Endothelial cell of umbilical vein (primary cell): ENCODE data around the gene KLRC2. TPM values are rescaled to one million over a fixed set of nuclear protein-coding genes. Genes with fewer than 3 reads are reported as not detected.

Experiments
- BruUV-seq: library from RNA; stranded (reverse); fragments of 400-500 nt; replicated peaks from 2 replicates; lab custom pipeline; 2021; lab: Mats Ljungman, UMichigan
- CTCF ChIA-PET: fragments of 300-600, 350-600 bp; sonication (Branson Sonifier 250); formaldehyde crosslinking; loops from one replicate; lab custom pipeline; 2021; ENCODE audit warnings: antibody characterized with exemption, inconsistent platforms; lab: Charles Lee
- POLR2A ChIA-PET: fragments of 300-600, 350-600 bp; sonication (Branson Sonifier 250); formaldehyde crosslinking; loops from one replicate; lab custom pipeline; 2021; ENCODE audit warnings: antibody characterized with exemption, inconsistent platforms; lab: Charles Lee
- DNase-seq: peaks from one replicate; pipeline ENCODE4 v3.0.0-alpha.2; 2011; ENCODE audit warnings: low read depth, low spot score
- FAIRE-seq: peaks from 2 replicates; lab custom pipeline; 2011; peaks lifted over from hg19 to GRCh38; lab: Jason Lieb, UNC
- H2AFZ ChIP-seq: 2 replicates; pipeline ENCODE4 v1.6.0; 2012; ENCODE audit warnings: low read depth, low read length, control low read depth, inconsistent platforms
- H3K27ac ChIP-seq: 2 replicates; pipeline ENCODE4 v1.5.1; 2011; ENCODE audit warnings: low read depth, mild to moderate bottlenecking, control low read depth, low read length, moderate library complexity; ENCODE audit not compliant: insufficient read depth
- H3K27me3 ChIP-seq, 2 experiments: 2 replicates each; pipeline versions ENCODE4 v1.6.0 to v1.6.1; 2011; ENCODE audit warnings: low read length in 2 of 2, mixed read lengths in 1 of 2; ENCODE audit not compliant: control insufficient read depth in 2 of 2, insufficient read depth in 2 of 2
- H3K36me3 ChIP-seq, 2 experiments: 2 replicates in 1 of 2; 3 replicates in 1 of 2; pipeline ENCODE4 v1.5.1; 2011; ENCODE audit warnings: low read length in 2 of 2, mild to moderate bottlenecking in 1 of 2, moderate library complexity in 1 of 2; ENCODE audit not compliant: control insufficient read depth in 2 of 2, insufficient read depth in 2 of 2; ENCODE audit errors: extremely low read depth in 1 of 2
- H3K4me1 ChIP-seq: 3 replicates; pipeline ENCODE4 v1.5.1; 2011; ENCODE audit warnings: mild to moderate bottlenecking, low read length; ENCODE audit not compliant: control insufficient read depth, insufficient read depth; ENCODE audit errors: extremely low read depth
- H3K4me2 ChIP-seq: 2 replicates; pipeline ENCODE4 v1.6.1; 2011; ENCODE audit warnings: low read length, control low read depth, mixed read lengths; ENCODE audit not compliant: insufficient read depth
- H3K4me3 ChIP-seq, 3 experiments: fragments of 200-600 bp in 1 of 3; sonication (generic), shearing (Covaris generic) in 1 of 3; replicated peaks in 1 of 3; 2 replicates each; pipeline ENCODE4 v1.5.1; 2011 to 2016; ENCODE audit warnings: control low read depth in 3 of 3, low read length in 3 of 3, mild to moderate bottlenecking in 2 of 3, inconsistent platforms in 1 of 3, low read depth in 1 of 3, moderate library complexity in 1 of 3; ENCODE audit not compliant: insufficient read depth in 1 of 3
- H3K79me2 ChIP-seq: 2 replicates; pipeline ENCODE4 v1.6.0; 2012; ENCODE audit warnings: low read length, inconsistent platforms; ENCODE audit not compliant: control insufficient read depth, insufficient read depth
- H3K9ac ChIP-seq: replicated peaks from 2 replicates; pipeline ENCODE3; 2011; ENCODE audit warnings: low read length, control low read depth; ENCODE audit not compliant: insufficient read depth; ENCODE audit errors: extremely low read depth
- H3K9me1 ChIP-seq: replicated peaks from 3 replicates; pipeline ENCODE4 v1.6.0; 2011; ENCODE audit warnings: mild to moderate bottlenecking, low read length; ENCODE audit not compliant: control insufficient read depth, insufficient read depth; ENCODE audit errors: extremely low read depth
- H3K9me3 ChIP-seq: replicated peaks from 2 replicates; pipeline ENCODE4 v1.5.1; 2012; ENCODE audit warnings: low read length, inconsistent platforms; ENCODE audit not compliant: control insufficient read depth, insufficient read depth
- H4K20me1 ChIP-seq: replicated peaks from 2 replicates; pipeline ENCODE3; 2011; ENCODE audit warnings: mild to moderate bottlenecking, low read length; ENCODE audit not compliant: control insufficient read depth, insufficient read depth; ENCODE audit errors: extremely low read depth
- CTCF ChIP-seq, 2 donors: IDR thresholded peaks; 1 replicate in 1 of 2; 2 replicates in 1 of 2; pipeline ENCODE4 v1.5.1; 2011; ENCODE audit warnings: low read length in 2 of 2, mild to moderate bottlenecking in 2 of 2, moderate library complexity in 2 of 2, control low read depth in 1 of 2, inconsistent platforms in 1 of 2, low read depth in 1 of 2; ENCODE audit not compliant: insufficient read depth in 1 of 2; ENCODE audit errors: extremely low read depth in 1 of 2
- EZH2 ChIP-seq: IDR thresholded peaks from 2 replicates; pipeline ENCODE4 v1.6.1; 2012; ENCODE audit warnings: borderline replicate concordance, low read depth, mild to moderate bottlenecking, moderate library complexity, low read length, inconsistent platforms; ENCODE audit not compliant: severe bottlenecking
- FOS ChIP-seq: IDR thresholded peaks from 2 replicates; pipeline ENCODE4 v1.6.1; 2011; ENCODE audit warnings: mild to moderate bottlenecking, low read length, moderate library complexity, borderline replicate concordance; ENCODE audit not compliant: insufficient read depth
- GATA2 ChIP-seq: IDR thresholded peaks from 2 replicates; pipeline ENCODE4 v1.7.0; 2011; ENCODE audit warnings: low read depth, mild to moderate bottlenecking, moderate library complexity, mixed read lengths, low read length; ENCODE audit not compliant: insufficient read length, insufficient read depth
- JUN ChIP-seq: IDR thresholded peaks from 2 replicates; pipeline ENCODE4 v1.6.1; 2011; ENCODE audit warnings: borderline replicate concordance, low read depth; ENCODE audit not compliant: insufficient read length, insufficient read depth
- MYC ChIP-seq: IDR thresholded peaks from one replicate; pipeline ENCODE4 v1.6.1; 2011; ENCODE audit warnings: mild to moderate bottlenecking, low read depth, low read length
- POLR2A ChIP-seq: IDR thresholded peaks from 2 replicates; pipeline ENCODE4 v1.6.1; 2012; ENCODE audit warnings: low read depth, mild to moderate bottlenecking, control low read depth, low read length
- POLR2AphosphoS5 ChIP-seq: IDR thresholded peaks from 2 replicates; pipeline ENCODE4 v1.6.1; 2012; ENCODE audit warnings: low read depth, mild to moderate bottlenecking, control low read depth, low read length, moderate library complexity; ENCODE audit not compliant: insufficient read depth
- dilution Hi-C: fragments of 300-500 bp; cut with MboI; formaldehyde crosslinking; loops from one replicate; pipeline ENCODE4 v1.15.0; 2019; ENCODE audit warnings: low sequenced_read_pairs; ENCODE audit not compliant: extremely low pct_ligation_motif_present
- intact Hi-C: fragments of 100-400 bp; cut with micrococcal nuclease; formaldehyde crosslinking; loops from one replicate; pipeline ENCODE4 v1.10.0; 2022
- polyA plus RNA-seq, 4 experiments: library from polyadenylated mRNA; depleted of rRNA in 3 of 4; stranded (reverse) in 3 of 4; unstranded in 1 of 4; fragments of >200 nt; gene quantifications; 2 replicates each; pipeline versions ENCODE4 v1.2.1 to v1.2.3, GENCODE V29; 2011 to 2012; ENCODE audit warnings: missing spikeins in 1 of 4
- total RNA-seq: library from RNA; stranded (reverse); gene quantifications from 2 replicates; pipeline ENCODE4 v1.2.3, GENCODE V29; 2021
- TF ChIP-seq, protein P1 (sequence below): IDR thresholded peaks from 2 replicates; pipeline ENCODE4 v1.6.1; 2011; ENCODE audit not compliant: insufficient read depth, insufficient read length

The KLRC2 gene
- total and polyA plus RNA-seq, 2 donors (not counting 3 experiments of a cell fraction or from before 2014, with no cell fraction given): not detected

DNA sequence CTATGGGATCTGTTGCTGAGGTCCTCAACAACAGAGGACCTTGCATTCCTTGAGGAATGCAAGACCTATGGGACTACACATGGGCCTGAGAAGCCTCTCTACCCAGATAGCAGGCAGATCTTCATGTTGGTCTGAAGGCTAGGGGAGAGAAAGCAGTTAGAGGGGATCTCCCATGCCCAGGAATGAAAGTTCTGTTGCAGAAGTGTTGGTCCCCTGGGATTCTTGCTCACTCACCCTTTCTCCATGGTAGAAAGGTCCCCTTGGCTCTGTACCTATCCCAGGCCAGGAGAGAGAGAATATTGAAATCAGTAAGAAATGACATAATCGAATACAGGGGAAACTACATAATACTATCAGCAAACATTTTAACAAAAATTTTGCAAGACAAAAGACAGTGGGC is 33.9 kb upstream of the KLRC2 start:
- H3K4me3 ChIP-seq: no peak overlapping the region
- H3K9ac ChIP-seq: no peak overlapping the region
- H3K4me1 ChIP-seq: no peaks in the 10 kb centered on the region
- no TSS peak for BruUV-seq
- POLR2A ChIA-PET: no interaction called here
- CTCF ChIA-PET: no interaction called here
- H3K9me3 ChIP-seq: no peaks in the 10 kb centered on the region
- H3K79me2 ChIP-seq: no peaks in the 10 kb centered on the region
- no peaks in the 10 kb centered on the region for H3K9me1 ChIP-seq
- no peak overlapping the region for H3K4me2 ChIP-seq
- H3K36me3 ChIP-seq: no peaks in the 10 kb centered on the region
- H3K27ac ChIP-seq: no peak overlapping the region
- H4K20me1 ChIP-seq: no peaks in the 10 kb centered on the region
- TF ChIP-seq POLR2AphosphoS5 (no peak), JUN (no peak), EZH2 (no peak), FOS (no peak), MYC (no peak), CTCF (IDR thresholded peaks at IDR 0.05; ENCODE audit: extremely low read depth in 1 of 2, insufficient read depth in 1 of 2, low read depth in 1 of 2, low read length in 2 of 2) (no peak), POLR2A (no peak), GATA2 (no peak)
- TF ChIP-seq, protein P1, sequence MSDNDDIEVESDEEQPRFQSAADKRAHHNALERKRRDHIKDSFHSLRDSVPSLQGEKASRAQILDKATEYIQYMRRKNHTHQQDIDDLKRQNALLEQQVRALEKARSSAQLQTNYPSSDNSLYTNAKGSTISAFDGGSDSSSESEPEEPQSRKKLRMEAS: no peak
- H2AFZ ChIP-seq: no peak overlapping the region
- peaks cover 0 to 19% of the 10 kb centered on the region in 2 experiments for H3K27me3 ChIP-seq
- DNase-seq (no peak), FAIRE-seq (no peak)
- dilution Hi-C loops: no loop called here
- intact Hi-C loops: no loop called here
